HG02571 (cell line): ENCODE results near the gene HMX1.

Experiments used
- ATAC-seq: cut with Tn5 transposase; IDR thresholded peaks from one replicate; pipeline ENCODE4 v1.9.1; 2021; ENCODE audit warnings: mild to moderate bottlenecking, moderate library complexity; ENCODE audit not compliant: unreplicated experiment

The HMX1 gene

DNA sequence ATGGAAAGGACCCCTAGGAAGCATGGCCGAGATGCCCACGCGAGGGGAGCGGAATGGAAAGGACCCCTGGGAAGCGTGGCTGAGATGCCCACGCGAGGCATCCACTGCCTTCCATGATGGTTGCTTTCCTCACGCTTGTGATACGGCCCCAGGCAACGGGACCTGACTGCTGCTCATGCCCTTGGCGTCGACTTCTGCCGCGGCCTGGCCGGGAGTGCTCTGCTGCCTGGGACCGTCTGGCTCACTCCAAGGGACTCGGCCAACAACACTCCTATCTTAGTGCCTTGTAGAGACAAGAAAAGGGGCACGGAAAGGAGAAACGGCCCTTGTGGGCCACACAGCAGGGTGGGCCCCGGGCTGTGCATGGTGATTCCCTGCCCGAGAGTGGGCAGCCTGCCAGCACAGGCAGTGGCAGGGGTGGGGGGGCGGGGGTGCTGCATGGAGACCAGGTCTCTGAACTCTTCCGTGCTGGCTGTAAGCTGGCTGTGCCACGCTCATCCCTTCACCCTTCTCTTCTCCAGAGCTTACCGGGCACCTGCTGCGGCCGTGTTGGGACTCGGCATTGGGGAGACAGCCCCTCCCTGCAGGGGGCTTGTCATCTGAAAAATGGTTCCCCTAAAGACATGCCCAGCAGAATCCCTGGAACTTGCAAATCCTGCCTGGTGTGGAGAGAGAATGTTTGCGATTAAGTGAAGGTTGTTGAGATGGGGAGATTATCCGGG is 38.6 kb upstream of the HMX1 start:
- ATAC-seq: no peak

DNA sequence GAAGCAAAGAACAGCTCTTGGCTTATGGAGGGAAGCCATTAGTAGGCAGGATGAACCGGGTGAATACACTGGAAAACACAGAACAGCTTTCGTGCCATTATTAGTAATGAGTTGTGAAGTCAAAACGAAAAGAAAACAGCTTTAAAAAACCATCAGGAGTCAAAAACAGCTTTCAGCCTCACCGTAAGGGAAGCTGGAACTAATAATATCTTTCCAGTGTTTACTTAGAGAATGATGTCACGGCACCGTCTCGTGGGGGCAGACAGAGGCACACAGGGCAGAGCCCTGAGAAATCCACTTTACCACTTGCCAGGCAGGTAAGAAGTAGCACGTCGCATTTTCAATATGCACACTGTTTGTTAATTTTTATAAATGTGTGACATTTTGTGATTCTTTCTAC is 37.9 kb upstream of the HMX1 start:
- no peak for ATAC-seq

DNA sequence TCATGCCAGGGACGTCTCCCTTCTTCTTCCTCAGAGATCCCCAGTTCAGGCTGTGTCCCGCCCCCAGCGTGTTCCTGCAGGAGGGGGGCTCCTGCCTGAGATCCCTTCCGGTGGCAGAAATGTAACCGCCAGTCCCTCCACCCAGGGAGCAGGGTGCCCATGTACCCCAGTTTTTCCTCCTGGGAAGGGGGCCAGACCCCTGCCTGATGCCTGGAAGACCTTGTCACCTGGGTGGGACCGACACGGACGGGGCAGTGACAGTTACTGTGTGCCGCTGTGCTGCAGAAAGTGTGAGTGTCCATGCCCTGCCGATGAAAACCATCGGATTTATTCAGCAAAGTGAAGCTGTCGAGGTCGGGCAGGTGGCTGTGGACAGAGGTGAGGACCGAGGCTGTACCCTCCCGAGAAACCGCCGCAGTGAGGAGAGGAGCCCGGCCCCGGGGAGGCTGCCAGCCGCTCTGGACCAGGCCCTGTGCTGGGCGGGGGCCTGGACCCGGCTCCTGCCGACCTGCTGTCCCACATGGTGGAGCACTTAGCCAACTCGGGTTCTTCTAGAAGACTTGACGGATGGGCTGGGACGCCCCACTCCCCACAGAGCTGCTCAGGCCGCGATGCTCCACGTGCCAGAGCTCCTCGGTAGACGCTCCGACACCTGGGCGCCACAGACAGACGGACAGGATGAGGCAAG is 36.7 kb upstream of the HMX1 start:
- no peak for ATAC-seq

DNA sequence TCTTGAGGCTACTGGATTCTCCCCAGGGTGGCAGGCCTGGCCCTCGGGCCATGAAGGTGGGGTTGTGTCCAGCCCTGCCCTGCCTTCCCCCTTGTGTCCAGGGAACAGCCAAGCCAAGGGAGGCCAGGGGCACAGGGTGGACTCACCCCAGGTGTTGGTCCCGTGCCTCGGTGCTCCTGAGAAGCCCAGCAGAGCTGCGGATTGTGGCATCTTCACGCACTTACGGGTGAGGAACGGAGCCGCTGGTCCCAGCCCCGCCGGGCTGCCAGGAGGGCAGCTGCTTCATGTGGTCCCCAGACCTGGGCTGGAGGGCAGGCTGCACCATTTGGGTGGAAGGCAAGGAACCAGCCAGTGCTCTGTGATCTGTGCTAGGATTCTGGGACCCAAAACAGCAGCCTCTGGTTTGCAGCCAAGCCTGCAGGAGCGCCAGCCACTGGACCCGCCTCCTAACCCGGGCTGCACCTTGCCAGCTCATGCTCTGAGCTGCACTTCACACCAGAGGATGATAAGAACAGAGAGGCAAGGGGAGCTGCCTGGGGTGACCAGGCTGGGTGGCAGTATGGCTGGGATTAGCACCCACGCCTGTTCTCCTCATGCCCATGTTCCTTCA is 36.1 kb upstream of the HMX1 start:
- ATAC-seq: no peak

DNA sequence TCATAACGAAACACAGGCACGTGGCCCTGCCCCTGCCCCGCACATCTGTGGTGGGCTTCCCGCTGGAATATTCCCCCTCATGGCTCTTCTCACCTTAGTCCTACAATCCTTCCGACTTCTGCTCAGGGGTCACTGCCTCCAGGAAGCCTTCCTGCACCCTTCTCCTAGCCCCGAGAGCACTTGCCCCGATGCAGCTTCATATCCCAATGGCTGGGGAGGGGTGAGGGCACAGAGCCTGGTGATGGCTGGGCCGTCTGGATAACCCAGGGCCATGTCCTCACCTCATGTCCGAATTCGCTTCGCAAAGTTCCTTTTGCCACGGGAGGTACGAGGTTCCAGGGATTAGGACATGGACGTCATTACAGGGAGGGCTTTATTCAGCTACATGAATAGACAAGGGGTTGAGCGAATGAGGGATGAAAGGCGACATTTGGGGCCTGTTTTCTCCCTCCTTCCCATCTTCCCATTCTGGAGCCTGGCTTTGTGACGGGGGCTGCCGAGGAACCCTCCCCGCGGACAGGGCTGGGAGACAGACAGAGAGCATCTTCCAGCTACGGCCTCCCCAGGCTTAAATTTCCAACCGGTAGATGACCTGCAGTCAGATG is 35.5 kb upstream of the HMX1 start:
- ATAC-seq: no peak

DNA sequence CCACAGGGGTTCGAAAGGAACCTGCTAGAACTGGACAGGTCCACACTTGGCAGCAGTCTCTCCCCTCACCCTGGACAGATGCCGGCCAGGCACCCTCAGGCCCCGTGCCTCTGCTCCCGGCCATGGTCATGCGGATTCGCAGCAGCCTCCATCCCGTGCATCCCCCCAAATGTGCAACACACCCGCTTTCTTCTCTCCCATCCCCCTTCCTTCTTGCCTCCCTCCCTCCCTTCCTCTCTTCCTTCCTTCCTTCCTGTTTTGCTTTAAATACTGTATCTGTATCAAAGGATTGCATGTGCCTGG is 35.0 kb upstream of the HMX1 start:
- ATAC-seq: no peak

DNA sequence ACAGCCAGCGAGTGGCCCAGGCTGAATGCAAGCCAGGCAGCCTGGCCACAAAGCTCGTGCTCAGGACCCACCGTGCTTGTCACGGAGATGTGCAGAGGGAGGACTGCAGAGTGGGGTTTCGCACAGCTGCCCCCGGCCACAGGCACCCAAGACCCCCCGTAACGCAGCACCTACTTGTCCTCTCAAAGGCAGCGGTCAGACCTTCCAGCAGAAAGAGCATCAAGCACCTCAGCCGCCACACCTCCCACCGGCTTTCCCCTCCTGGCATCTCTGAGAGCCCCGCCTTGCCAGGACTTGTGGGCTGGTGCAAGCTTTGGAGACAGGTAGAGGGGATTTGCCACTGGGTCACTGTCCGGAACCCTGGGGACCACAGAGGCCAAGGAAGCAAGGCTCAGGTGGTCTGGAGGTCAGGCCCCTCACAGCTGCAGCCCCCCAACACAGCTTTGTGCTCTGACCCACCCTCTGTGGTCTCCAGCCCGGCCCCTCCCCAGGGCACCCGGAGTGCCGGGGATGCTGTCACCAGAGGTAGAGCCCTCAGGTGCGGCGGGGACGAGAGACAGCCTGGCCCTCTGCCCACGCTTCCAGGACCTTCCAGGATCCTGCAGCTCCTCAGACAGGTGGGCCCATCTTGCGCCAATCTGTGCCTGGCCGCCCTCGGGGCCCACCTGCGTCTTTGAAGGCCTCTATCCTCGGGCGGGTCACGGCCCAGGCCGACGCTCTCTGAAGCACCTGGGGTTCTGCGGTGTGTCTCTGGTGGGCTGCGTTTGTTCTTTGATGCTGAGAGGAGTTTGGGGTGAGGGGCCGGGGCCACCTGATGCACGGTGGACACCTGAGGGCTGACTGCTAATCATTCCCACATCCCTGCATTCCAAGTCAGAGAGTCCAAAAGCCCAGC is 34.4 kb upstream of the HMX1 start:
- ATAC-seq: no peak

DNA sequence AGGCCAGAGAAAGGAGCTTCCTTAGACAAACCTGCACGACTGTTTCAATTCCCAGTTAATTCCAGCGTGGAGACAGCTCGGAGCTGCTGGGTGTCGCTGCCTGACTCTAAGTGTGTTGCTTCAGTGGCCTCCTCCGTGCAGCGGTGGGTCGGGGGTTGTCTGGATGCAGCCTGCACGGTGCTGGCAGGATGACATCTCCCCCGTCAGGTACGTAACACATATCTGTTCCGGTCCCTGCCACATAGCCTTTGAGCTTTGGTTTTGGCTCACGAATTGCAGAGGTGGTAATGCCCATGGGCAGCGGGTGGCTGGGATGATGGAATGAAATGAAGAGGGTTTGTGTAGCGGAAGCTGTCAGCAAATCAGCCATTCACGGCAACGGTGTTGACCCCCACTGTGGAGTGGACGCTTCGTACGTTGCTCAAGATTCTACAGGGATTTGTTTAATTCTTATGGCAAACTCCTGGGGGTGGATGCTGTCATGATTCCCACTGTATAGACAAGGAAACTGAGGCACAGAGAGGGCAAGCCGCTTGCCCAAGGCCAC is 33.7 kb upstream of the HMX1 start:
- no peak for ATAC-seq

DNA sequence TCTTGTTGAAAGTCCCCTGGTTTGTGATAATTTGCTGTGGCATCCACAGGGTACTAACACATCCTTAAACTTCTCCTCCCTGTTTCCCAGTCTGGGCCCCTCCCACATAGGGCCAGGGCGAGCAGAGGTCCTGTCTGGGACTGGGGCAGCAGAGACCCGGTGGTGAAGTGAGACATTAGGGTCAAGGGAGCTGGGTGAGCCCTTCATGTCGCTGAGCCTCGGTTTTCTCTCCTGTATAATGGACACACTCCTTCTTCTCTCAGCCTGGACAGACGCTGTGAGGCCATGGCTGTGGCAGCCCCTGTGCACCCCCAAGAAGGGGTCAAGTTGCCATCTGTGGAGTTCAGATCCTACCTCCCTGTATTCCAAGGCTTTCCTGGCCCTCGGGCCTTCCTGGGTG is 33.0 kb upstream of the HMX1 start:
- ATAC-seq: no peak

DNA sequence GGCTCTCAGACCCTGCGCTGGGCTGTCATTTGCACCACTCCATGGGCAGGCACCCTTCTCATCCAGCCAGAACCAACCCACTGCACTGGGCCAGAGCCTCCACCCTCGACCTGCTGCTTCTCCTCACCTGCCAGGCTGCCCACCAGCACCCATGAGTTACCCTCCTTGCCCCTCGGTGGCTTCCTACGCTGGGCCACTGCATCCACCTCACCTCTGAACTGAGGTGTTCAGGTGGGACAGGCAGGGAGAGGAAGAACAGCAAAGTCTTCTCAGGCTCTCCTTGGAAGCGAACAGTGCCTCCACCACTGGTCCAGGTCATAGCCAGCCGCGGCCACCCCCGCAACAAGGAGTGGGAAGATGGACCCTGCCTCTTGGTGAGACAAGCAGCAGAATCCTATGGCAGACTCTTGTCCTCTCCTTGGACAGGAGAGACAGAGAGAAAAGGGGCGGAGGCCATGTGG is 32.4 kb upstream of the HMX1 start:
- ATAC-seq: no peak

DNA sequence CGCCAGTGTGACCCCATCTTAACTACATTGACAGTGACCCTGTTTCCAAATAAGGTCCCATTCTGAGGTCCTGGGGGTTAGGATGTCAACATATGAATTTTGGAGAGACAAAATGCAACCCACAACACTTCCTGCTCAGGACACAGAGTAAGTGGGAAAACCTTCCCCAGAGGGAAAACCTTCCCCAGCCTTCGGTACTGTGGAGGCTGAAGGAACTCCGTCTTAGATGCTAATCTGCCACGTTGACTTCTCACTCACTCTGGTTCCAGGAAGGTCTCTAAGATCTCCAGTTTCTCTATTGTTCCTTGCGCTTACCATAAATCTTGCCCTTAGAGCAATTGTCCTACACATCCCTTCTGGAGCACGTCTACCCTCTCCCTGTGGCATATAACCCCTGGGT is 29.7 kb upstream of the HMX1 start:
- ATAC-seq: no peak

DNA sequence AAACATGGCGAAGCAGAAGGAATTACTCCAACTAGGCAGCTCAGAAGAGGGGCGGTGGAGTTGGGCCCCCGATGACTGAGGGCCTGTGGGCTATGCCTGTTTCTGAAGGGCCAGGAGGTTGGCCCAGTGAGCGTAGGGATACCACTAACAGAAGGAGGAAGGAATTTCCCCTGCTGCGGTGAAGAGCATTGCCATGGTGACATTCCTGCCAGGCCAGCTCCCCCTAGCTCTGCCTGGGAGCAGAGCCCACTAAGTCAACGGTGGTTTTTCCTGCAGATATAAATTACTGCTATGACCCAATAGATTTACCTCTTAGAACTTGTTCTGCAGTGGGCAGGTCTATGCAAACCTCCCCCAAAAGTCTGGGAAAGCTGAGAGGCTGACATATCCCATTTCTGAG is 28.9 kb upstream of the HMX1 start:
- no peak for ATAC-seq

DNA sequence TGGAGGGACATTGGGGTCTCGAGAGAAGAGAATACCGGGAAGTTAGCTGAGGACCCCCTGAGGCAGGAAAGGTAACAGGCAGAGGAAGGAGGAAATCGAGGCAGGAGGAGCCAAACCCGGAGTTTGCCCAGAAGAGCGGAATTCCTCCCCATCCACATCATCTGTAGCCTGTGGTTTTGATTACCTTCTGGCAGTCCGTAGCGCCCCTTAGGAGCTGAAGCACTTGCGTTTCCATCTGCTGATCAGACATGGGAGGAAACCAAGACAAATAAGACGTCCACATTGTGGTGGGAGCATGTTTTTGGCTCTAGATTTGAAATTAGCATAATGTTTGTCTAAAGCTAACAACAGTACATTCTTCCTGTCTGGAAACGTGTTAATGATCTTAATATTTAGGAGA is 26.8 kb upstream of the HMX1 start:
- no peak for ATAC-seq

DNA sequence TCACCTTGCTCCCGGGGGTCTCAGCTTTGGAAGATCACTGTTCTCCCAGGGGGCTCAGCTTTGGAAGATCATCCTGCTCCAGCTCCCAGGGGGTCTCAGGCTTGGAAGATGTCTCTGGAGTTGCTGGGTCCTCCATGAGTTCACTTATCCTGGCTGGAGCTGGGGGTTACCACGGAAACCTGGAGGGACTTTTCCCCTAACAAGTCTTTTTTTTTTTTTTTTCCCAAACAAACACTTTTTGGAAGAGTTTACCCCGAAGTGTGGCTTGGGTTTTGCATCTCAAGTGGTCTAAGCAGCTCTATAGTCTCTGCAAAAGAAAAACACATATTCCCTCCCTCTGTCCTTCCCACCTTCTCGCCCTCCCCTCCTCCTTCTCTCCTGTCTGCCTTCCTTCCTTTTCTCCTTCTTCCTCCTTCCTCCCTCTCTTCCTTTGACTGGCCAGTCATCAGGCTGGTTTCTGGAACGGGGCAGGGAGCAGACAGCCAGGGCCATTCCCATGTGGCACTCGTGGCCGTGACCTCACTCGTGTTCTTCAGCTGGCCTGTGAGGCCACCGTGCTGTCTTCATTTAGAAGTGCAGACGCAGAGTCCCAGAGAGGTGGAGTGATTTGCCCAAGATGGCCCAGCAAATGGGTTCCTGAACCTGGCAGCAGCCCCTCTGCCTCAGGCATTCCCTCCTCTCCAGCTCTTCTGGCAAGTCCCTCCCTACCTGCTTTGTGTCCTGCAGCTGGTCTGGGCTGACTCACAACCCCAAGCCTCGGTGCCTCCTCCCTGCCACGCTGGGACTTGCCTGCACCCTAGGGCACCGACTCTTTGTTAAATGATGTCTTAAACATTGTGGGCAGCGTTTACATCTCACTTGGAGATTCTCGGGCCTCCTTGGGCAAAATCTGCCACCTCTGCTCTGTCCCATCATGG is 25.9 kb upstream of the HMX1 start:
- ATAC-seq: no peak

DNA sequence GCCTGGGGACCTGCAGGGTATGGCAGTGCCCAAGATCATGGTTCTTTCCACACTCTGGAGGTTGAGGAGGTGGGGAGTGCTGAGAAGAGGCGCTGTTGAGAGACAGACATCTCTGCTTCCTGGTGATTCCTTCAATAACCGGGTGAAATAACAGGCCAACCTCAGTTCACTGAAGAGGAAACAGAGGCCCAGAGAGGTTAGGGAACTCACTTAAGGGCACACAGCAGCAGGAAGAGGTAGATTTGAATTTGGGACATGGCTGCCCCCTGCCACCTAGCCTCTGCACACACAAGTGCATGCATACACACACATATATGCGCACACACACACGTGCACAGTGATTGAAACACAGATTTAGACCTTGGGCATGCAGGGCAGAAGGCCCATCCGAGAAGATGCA is 24.9 kb upstream of the HMX1 start:
- ATAC-seq: no peak

DNA sequence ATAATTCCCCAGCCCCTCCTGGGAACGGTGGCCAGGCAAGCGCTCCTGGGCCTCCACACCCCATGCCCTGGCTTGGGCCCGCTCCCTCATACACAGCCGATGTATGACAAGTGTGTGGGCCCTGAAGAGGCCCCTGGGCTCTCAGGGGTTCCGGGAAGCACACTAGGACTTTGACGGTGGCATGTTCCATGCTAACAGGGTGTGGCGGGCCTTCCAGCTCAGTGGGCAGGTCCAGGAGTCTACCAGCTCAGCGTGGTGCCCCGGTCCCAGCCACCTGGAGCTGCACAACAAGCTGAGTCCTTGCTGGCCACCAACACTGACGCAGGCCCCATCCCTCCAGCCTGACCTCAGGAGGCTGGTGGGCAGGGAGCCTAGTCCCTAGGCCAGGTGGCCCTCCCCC is 24.4 kb upstream of the HMX1 start:
- ATAC-seq: no peak

DNA sequence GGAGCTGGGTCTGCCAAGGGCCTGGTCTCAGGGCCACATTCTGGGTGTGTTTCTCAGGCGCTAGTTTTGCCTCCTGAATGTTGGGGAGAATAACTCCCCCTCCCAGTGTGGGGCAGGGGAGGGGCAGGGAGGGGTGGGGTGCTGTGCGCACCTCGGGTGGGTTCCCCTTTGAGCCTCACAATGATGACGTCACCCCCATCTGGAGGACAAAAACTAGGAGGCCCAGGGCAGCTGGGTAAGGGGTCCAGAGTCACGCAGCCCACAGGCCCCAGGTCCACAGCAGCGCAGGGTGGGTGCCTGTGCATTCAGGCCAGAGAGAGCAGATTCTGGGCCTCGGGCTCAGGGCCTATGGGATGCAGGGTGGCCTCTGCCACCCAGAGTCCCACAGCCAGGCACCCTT is 23.7 kb upstream of the HMX1 start:
- ATAC-seq: no peak

DNA sequence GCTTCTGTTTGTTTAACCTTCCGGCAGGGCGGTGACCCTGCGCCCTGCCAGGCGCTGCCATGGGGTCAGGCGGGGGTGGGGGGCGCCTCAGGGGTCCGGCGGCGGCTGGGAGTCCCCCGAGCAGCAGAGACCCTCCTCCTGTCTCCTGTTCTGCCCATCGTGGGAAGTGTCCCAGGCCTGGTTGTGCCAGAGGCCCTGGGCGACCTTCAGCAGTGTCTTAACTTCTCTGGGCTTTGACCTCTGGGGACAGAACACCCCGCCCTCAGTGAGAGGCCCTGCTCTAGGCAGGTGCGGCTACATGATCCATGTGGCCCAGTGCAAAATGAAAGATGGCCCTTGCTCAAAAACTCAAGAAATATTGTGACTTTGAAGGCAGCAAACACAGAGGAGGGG is 22.8 kb upstream of the HMX1 start:
- ATAC-seq: no peak

DNA sequence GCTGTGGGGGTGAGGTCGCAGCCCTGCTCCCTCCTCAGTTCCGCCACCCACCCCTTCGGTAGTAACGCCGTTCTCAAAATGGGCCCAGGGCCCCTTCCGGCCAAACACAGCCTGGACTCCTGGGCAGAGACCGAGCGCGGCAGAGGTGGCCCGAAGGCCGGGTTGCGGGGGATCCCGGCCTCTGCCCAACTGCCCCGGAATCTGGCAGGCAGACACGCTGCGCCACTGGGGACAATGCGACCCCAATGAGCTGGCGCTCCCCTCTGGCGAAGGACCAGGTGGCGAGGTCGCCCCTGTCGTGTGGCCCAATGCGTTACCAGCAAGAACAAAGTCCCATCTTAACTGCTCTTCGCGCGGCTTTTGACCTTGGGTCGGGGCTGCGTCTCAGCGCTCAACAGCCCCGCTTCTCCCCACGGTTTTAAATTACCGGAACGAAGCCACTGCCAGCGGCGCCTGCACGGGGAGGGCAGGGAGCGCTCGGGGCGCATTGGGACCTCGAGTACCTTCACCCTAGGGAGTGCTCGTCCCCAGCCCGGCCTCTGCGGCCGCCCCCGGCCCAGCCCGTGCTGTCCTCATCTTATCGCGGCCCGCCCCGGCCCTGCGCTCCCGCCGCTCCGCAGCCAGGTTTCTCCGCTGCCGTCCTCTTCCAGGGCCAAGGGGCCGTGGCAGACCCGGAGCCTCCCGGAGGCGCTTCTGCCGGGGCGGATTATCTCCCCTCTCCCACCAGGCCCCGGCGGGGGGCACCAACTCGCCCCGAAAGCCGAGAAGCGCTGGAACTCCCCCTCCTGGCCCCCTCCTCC is 22.2 kb upstream of the HMX1 start:
- no peak for ATAC-seq
